IPS-20b (cell line): ENCODE measurements around the gene MED12L.
"Not testable (repeated sequence)": the region's sequence is repeated elsewhere in the genome, so short reads cannot be mapped to it uniquely, and the experiment has no call there.

ENCODE experiments used
- H3K27ac ChIP-seq: one replicate; pipeline ENCODE4 v1.5.1; 2013; ENCODE audit warnings: low read length
- H3K27me3 ChIP-seq: 2 replicates; pipeline ENCODE4 v1.6.1; 2013; ENCODE audit warnings: mild to moderate bottlenecking, low read length, inconsistent platforms; ENCODE audit not compliant: insufficient read depth
- H3K36me3 ChIP-seq: 2 replicates; pipeline ENCODE4 v1.6.1; 2013; ENCODE audit warnings: low read depth, mild to moderate bottlenecking, inconsistent platforms, low read length, moderate library complexity; ENCODE audit not compliant: insufficient read depth
- H3K4me1 ChIP-seq: 2 replicates; pipeline ENCODE4 v1.6.1; 2013; ENCODE audit warnings: mild to moderate bottlenecking, control low read depth, inconsistent platforms, low read length, moderate library complexity; ENCODE audit not compliant: insufficient read depth
- H3K4me3 ChIP-seq: 2 replicates; pipeline ENCODE4 v1.5.1; 2013; ENCODE audit warnings: mild to moderate bottlenecking, low read length, inconsistent platforms
- H3K9ac ChIP-seq: 2 replicates; pipeline ENCODE4 v1.6.1; 2013; ENCODE audit warnings: low read depth, mild to moderate bottlenecking, inconsistent platforms, low read length, moderate library complexity
- H3K9me3 ChIP-seq: 2 replicates; pipeline ENCODE4 v1.6.1; 2013; ENCODE audit warnings: mild to moderate bottlenecking, low read depth, low read length, inconsistent platforms; ENCODE audit not compliant: insufficient read depth

The MED12L gene

DNA sequence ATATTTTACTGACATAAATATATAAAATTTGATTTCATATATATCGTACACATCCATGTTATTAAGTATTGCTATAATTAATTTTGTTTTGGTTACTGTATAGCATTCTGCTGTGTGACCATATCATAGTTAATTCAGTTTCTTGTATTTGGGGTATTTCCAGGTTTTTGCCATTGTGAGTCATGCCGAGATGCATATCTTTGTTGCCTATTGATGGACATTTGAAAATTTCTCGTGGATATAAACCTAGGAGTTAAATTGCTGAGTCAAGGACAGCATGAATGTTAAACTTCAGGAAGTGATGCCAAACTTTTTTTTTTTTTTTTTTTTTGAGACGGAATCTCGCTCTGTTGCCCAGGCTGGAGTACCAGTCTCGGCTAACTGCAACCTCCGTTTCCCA lies 151.3 kb downstream of the MED12L start:
- Histone ChIP-seq H3K9me3 (no peaks in the 10 kb centered on the region; the same call in 1 of the 2 replicates), H3K27me3 (no peaks in the 10 kb centered on the region), H3K27ac (no peak overlapping the region), H3K4me1 (peaks cover 14% of the 10 kb centered on the region), H3K36me3 (no peaks in the 10 kb centered on the region), H3K4me3 (no peak overlapping the region), H3K9ac (no peak overlapping the region)

- not testable (repeated sequence) for H3K4me3 ChIP-seq, H3K9me3 ChIP-seq, H3K4me1 ChIP-seq, H3K27me3 ChIP-seq, H3K9ac ChIP-seq, H3K27ac ChIP-seq, H3K36me3 ChIP-seq
Measured at GRCh38 chr3:151242006-151242405, 156.5 kb downstream of the MED12L start.

DNA sequence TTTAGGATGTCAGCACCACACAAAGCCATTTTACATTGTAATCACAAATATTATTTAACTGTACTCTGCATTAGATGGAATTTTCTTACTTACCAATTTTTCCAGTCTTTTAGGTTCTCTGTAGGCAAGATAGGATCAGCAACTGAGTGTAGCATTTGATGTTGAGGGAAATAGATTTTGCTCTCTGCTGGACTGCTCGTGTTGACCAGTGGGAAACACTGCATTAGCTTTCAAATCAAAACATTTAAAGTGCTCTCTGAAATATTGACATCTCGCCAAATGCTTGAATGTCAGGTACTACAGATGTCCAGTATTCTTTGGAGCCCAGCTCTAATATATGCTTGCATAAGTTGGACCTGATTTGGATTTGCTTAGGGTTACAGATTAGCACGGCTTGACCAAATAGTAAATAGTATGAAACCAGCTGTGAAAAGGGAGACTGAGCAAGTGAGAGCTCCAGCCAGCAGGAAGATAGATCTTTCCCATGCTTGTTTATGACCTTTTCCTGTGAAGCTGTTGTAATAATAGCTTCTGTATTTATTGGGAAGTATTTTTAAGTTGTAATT lies 163.4 kb downstream of the MED12L start:
- Histone ChIP-seq H3K27ac (no peak overlapping the region), H3K36me3 (no peaks in the 10 kb centered on the region), H3K4me3 (no peak overlapping the region), H3K27me3 (no peaks in the 10 kb centered on the region), H3K4me1 (no peaks in the 10 kb centered on the region), H3K9ac (no peak overlapping the region), H3K9me3 (no peaks in the 10 kb centered on the region)

DNA sequence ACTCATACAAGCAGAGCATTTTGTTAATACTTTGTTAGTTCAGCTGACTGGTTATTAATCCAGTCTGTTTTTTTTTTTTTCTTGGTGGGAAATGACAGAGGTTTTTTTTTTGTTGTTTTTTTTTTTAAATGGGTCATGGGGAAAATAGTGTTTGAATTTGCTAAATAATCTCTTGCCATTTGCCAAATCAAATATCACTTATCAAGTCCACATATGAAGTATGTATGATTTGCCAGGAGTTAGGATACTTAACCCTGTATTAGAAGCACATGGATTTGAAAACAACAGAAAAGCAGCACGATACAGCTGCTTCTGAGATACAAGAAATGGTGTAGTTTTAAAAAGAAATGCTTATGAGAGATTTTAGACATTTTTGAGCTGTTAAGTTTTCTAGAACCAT lies 171.3 kb downstream of the MED12L start:
- Histone ChIP-seq H3K9me3 (no peaks in the 10 kb centered on the region), H3K27me3 (no peaks in the 10 kb centered on the region), H3K9ac (no peak overlapping the region), H3K4me3 (no peak overlapping the region), H3K4me1 (no peaks in the 10 kb centered on the region), H3K36me3 (peaks cover 4% of the 10 kb centered on the region; the same call in 1 of the 2 replicates), H3K27ac (no peak overlapping the region)

DNA sequence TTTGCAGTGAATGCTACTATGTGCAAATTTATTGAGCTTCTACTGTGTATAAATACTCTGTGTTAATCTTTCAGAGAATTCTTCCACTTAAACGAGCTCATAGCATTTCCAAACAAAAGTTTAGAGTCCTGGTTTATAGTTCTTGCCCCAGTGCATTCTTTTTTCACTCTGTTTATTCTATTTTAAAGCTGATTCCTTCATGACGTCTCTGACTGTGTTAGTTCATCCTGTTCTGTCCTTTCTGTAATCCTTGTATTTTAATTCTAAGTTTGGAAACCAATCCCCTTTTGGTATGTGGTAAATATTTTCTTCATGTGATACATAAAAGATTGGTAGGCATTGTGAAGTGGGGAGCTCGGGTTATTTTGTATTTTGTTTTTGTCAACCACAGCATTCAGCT lies 174.2 kb downstream of the MED12L start:
- Histone ChIP-seq H3K27me3 (no peaks in the 10 kb centered on the region), H3K9me3 (no peaks in the 10 kb centered on the region), H3K4me3 (no peak overlapping the region)

GRCh38 chr3:151262871-151263525 lies 177.5 kb downstream of the MED12L start:
- H3K4me1 ChIP-seq = peaks cover 9% of the 10 kb centered on the region; the same call in 1 of the 2 replicates
- H3K27ac ChIP-seq = no peak overlapping the region
- H3K36me3 ChIP-seq = peaks cover 4% of the 10 kb centered on the region; the same call in 1 of the 2 replicates

More for the DNA sequence above, 174.2 kb downstream of the MED12L start:
- H3K4me1 ChIP-seq = no peaks in the 10 kb centered on the region
- H3K9ac ChIP-seq = no peak overlapping the region
- H3K27ac ChIP-seq = no peak overlapping the region
- peaks cover 4% of the 10 kb centered on the region; the same call in 1 of the 2 replicates for H3K36me3 ChIP-seq

DNA sequence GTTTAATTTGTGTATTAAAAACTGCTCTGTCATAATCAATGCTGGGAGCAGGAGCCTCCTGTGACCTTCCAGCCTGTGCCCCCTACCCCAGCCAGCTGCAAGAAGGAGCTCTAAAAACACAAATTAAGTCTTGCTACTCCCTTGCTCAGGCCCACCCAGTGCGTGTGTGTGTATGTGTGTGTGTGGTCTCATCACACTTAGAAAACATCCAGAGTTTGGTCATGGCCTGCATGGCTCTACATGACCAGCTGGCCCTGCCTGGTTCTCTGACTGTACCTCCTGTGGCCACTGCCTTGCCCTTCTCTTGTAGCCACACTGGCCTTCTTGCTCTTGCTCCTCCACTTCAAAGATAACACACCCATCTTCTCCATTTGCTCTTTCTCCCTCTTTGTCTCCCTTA lies 179.1 kb downstream of the MED12L start:
- no peaks in the 10 kb centered on the region for H3K27me3 ChIP-seq
- peaks cover 4% of the 10 kb centered on the region; the same call in 1 of the 2 replicates for H3K36me3 ChIP-seq
- H3K27ac ChIP-seq = no peak overlapping the region
- H3K4me3 ChIP-seq = no peak overlapping the region
- no peak overlapping the region for H3K9ac ChIP-seq
- no peaks in the 10 kb centered on the region for H3K9me3 ChIP-seq
- H3K4me1 ChIP-seq = peaks cover 12% of the 10 kb centered on the region; the same call in 1 of the 2 replicates

More at GRCh38 chr3:151262871-151263525, 177.5 kb downstream of the MED12L start:
- Histone ChIP-seq H3K4me3 (no peak overlapping the region), H3K9me3 (no peaks in the 10 kb centered on the region), H3K9ac (no peak overlapping the region), H3K27me3 (no peaks in the 10 kb centered on the region)

DNA sequence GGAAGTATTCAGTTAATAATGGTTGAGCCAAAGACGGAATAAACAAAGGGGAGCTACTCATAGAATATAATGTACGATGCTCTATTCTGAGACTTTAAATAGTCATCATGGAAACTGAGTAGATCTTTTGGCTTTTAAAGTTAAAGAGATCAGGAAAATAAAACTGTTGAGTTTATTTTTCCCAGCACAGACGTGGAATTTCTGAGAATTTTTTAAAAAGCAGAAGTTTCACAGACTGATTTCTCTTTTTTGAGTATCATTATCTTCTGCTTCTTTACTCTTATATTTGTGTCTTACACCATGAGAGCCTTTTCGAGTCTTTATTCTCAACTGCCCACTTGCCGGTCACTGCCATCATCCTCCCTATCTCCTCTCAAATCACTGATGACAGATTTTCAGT lies 179.7 kb downstream of the MED12L start:
- Histone ChIP-seq H3K36me3 (peaks cover 4% of the 10 kb centered on the region; the same call in 1 of the 2 replicates), H3K4me3 (no peak overlapping the region), H3K4me1 (peaks cover 12% of the 10 kb centered on the region; the same call in 1 of the 2 replicates), H3K9ac (no peak overlapping the region), H3K27ac (no peak overlapping the region), H3K27me3 (no peaks in the 10 kb centered on the region), H3K9me3 (no peaks in the 10 kb centered on the region)

GRCh38 chr3:151265866-151266265 lies 180.4 kb downstream of the MED12L start:
- Histone ChIP-seq H3K27ac (no peak overlapping the region), H3K9me3 (no peaks in the 10 kb centered on the region)

GRCh38 chr3:151267066-151267465 lies 181.6 kb downstream of the MED12L start:
- peaks cover 12% of the 10 kb centered on the region; the same call in 1 of the 2 replicates for H3K4me1 ChIP-seq
- no peak overlapping the region for H3K27ac ChIP-seq
- H3K9ac ChIP-seq = no peak overlapping the region
- H3K36me3 ChIP-seq = no peaks in the 10 kb centered on the region
- H3K4me3 ChIP-seq = no peak overlapping the region
- no peaks in the 10 kb centered on the region for H3K9me3 ChIP-seq
- no peaks in the 10 kb centered on the region for H3K27me3 ChIP-seq

More at GRCh38 chr3:151265866-151266265, 180.4 kb downstream of the MED12L start:
- H3K36me3 ChIP-seq = peaks cover 4% of the 10 kb centered on the region; the same call in 1 of the 2 replicates
- H3K4me1 ChIP-seq = peaks cover 12% of the 10 kb centered on the region; the same call in 1 of the 2 replicates
- no peak overlapping the region for H3K9ac ChIP-seq
- no peaks in the 10 kb centered on the region for H3K27me3 ChIP-seq
- no peak overlapping the region for H3K4me3 ChIP-seq

- H3K4me1 ChIP-seq = peaks cover 12% of the 10 kb centered on the region; the same call in 1 of the 2 replicates
Measured at GRCh38 chr3:151268267-151269235, 183.1 kb downstream of the MED12L start.

More at GRCh38 chr3:151268267-151269235, 183.1 kb downstream of the MED12L start:
- Histone ChIP-seq H3K27ac (no peak overlapping the region), H3K36me3 (no peaks in the 10 kb centered on the region), H3K9ac (no peak overlapping the region; the same call in 1 of the 2 replicates), H3K27me3 (no peaks in the 10 kb centered on the region), H3K4me3 (no peak overlapping the region), H3K9me3 (no peaks in the 10 kb centered on the region)
